Upper lobe of left lung (tissue), 4 donors: Measurements from ENCODE around the gene PALLD.

Source experiments
- CTCF ChIP-seq, 6 experiments: fragments of 450-650 bp in 4 of 6; fragments of 200-600 bp in 2 of 6; sonication (generic) in 2 of 6; IDR thresholded peaks; one replicate each; pipeline ENCODE4 v1.5.1; 2016 to 2019; ENCODE audit warnings: antibody characterized with exemption in 6 of 6
- POLR2A ChIP-seq, 4 donors: fragments of 450-650 bp; IDR thresholded peaks; one replicate each; pipeline ENCODE4 v1.5.1; 2016 to 2017; ENCODE audit warnings: antibody characterized with exemption in 4 of 4, mild to moderate bottlenecking in 2 of 4

GRCh38 chr4:168646001-168646768 lies 149.3 kb downstream of the PALLD start:
- TF ChIP-seq POLR2A (IDR thresholded peaks at IDR 0.05): no peak
- TF ChIP-seq CTCF (IDR thresholded peaks at IDR 0.05): no peak
